Activated naive CD4-positive, alpha-beta T cell treated with anti-CD3 and anti-CD28 coated beads, Interleukin-2, amount 50 U/mL, for 72 hours (primary cell): ENCODE data around the gene NMRAL1. TPM values are rescaled to one million over a fixed set of nuclear protein-coding genes. Genes with fewer than 3 reads are reported as not detected.
A peak's percentile ranks its signal among the peaks of the same experiment; 100 is the strongest.

Experiments
- ATAC-seq, 2 donors: fragments of 150-1000 bp; cut with Tn5 transposase; 2 replicates each; pipeline ENCODE4 v1.10.0; 2021; ENCODE audit warnings: mild to moderate bottlenecking in 2 of 2, moderate library complexity in 2 of 2
- DNase-seq, 2 donors: peaks; one replicate each; pipeline ENCODE4 v3.0.0; 2021 to 2022; ENCODE audit warnings: low spot score in 2 of 2
- H3K27ac Mint-ChIP-seq, 2 donors: one replicate each; pipeline ENCODE4 v1.8.0; 2022; ENCODE audit warnings: mild to moderate bottlenecking in 2 of 2, mixed read lengths in 2 of 2
- H3K36me3 Mint-ChIP-seq, 2 donors: one replicate each; pipeline ENCODE4 v1.8.0; 2022; ENCODE audit warnings: mixed read lengths in 2 of 2
- H3K9me3 Mint-ChIP-seq, 2 donors: one replicate each; pipeline ENCODE4 v1.8.0; 2022; ENCODE audit warnings: mixed read lengths in 2 of 2
- total RNA-seq, 2 donors: library from RNA; stranded (reverse); gene quantifications; one replicate each; pipeline ENCODE4 v1.2.3, GENCODE V29; 2022

Gene NMRAL1
- total RNA-seq, 2 donors from 2014 or later: 30.5 to 42.8 TPM

DNA sequence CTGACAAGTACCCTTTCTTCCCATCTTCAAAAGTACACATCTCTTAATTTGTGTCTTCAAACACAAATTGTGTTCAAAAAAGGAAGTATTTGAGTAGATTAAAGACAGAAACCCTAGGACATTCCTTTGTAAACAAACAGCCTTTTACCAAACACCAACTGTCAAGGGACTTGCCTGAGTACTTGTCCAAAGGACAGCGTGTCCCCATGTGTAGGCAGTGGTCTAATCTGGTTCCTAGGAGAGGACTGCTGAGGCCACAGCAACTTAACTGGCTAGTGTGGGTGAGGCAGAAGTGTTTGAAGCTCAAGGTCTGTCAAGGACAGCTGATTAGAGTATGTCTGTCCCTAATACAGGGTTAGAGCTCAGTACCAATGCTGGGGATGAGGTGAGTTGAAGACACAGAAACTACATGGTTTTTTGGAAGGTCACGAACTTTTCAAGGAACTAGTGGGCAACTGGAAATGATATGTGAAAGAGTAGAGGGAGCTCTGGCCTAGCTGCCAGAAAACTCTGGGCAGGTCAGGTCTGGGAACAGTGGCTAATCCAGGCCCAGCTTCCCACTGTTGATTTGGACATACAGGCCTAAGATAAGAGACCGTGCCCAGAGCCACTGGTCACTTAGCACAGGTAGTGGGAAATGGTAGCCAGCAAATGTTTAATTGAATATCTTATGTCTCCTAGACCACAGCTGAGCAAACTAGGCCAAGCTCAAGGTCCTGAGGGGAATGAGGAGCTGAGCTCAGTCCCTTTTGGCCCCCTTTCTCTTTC is 11.9 kb upstream of the NMRAL1 start:
- no peak for ATAC-seq
- Mint-ChIP-seq H3K9me3 (no peaks in the 10 kb centered on the region), H3K36me3 (peaks cover 10 to 23% of the 10 kb centered on the region in 2 donors), H3K27ac (peak overlapping the region; percentile 34 to 88)
- no peak for DNase-seq

DNA sequence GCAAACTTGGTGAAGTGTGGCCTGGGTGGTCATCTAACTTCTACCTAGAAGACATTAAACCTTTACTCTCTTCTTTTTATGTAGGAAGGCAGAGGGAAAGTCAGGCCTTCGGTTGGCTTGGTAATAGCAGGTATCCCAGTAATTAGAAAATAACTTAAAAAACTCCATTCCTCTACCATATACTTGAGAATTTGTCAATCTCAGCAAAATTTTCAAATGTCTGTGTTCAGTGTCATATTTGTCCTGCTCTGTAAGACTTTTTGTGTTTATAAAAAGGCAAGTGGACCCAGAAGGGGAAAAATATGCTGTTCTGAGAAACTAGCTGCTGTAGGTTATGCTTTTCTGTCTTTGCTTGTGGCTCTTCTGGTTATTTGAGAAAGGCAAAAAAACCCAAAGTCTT is 7.5 kb upstream of the NMRAL1 start:
- Mint-ChIP-seq H3K9me3 (no peaks in the 10 kb centered on the region), H3K36me3 (peaks cover 10 to 16% of the 10 kb centered on the region in 2 donors), H3K27ac (peak overlapping the region; percentile 6 to 66)
- ATAC-seq: no peak
- DNase-seq: no peak

DNA sequence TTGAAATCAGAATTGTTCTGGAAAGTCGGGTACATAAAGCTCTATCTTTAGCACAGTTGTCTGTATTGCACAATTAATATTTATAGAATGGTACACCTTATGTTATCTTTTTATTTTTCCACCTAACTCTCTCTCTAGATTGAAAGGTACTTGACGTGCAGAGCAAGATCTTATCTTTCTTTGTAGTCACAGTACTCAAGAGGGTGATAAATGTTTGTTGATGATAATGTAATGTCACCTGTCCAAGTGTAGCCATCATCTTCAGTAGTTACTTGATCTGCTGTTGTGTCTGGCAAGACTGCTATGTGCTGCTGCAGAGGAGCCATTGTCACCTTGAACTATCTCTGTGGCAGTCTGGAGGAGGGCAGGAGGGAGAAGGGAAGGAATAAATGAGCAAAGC is 7.1 kb upstream of the NMRAL1 start:
- Mint-ChIP-seq H3K36me3 (peaks cover 10 to 14% of the 10 kb centered on the region in 2 donors), H3K27ac (peak overlapping the region in 1 of 2 donors; percentile 7), H3K9me3 (no peaks in the 10 kb centered on the region)
- DNase-seq (no peak), ATAC-seq (no peak)

DNA sequence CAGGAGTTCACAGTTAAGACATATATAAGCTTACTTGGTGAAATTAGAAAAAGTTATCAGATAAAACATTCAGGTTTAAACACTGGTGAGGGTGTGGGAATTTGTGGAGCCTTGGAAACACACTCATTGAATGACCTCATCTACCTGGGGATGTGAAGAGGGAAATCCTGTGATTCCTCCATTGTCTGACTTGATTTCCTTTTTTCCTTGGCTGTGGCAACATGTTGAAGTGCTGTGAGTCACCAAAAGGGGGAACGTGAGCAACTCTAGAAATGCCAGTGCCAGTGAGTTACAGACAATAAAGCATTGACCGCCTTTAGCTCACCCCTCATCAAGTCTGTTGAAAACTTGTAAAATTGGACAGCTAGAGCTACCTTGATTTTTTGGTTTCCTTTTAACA is 3.5 kb upstream of the NMRAL1 start:
- no peak for DNase-seq

DNA sequence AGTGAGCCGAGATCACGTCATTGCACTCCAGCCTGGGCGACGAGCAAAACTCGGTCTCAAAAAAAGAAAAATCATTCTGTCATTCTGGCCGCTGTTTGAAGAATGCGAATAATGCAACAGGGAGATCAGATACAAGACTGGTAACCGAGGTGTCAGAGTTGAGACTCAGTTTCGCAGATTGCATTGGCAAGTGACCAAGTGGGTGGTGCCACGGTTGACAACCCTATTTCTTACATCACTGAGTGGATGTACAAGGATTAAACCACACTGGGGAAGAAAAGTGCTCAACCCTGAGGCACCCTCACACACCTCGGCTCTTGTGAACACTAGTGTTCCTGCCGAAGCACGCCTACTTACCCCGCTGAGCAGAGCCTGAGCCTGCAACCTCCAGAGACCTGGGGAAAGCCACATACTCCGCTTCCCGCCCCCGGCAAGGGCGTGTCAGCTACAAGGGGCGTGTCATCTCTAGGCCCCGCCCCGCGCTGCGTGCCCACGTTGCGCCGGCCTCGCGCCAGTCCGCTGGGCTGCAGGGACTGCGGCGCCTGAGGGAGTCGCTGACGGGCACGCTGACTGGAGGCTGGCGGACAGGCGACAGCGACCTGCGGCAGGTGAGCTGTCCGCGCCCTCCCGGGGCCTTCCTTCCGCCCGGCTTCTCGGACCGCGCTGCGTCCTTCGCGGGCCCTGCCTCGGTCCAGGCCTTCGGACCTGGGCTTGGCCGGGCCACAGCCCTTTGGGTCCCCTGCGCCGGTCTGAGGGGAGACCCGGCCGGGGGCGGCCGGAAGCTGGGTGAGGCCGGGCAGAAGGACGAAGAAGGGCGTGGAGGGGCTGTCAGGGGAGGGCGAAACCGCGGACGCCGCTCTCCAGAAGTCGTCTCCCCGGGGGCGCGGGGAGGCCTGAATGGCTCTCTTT is 1.7 kb upstream of the NMRAL1 start, which contains the start of gene HMOX2:
HMOX2 (plus strand) TSS at position 519 of the 909 bp plus-strand sequence. CDS start 29,127 bp downstream, outside the sequence.
- Mint-ChIP-seq H3K36me3 (peaks cover 4% of the 10 kb centered on the region in 2 donors), H3K9me3 (no peaks in the 10 kb centered on the region), H3K27ac (peak within 1 kb of the TSS; percentile 92 to 94)
- DNase-seq (peak; percentile 98 to 99), ATAC-seq (peak; percentile 87 to 90)

More for the DNA sequence above, 3.5 kb upstream of the NMRAL1 start:
- H3K9me3 Mint-ChIP-seq: no peaks in the 10 kb centered on the region
- H3K27ac Mint-ChIP-seq: peak overlapping the region in 1 of 2 donors; percentile 94
- no peak for ATAC-seq
- peaks cover 4% of the 10 kb centered on the region in 2 donors for H3K36me3 Mint-ChIP-seq

DNA sequence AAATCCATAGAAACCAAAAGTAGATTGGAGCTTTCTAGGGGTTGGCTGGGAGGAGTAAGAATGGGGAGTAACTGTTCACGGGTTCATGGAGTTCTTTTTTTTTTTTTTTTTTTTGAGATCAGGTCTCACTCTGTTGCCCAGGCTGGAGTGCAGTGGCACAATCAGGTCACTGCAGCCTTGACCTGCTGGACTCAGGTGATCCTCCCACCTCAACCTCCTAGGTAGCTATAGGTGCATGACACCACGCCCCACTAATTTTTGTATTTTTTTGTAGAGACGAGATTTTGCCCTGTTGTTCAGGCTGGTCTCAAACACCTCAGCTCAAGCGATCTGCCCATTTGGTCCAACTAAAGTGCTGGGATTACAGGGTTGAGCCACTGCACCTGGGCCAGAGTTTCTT is 1.5 kb downstream of the NMRAL1 start:
- no peak for ATAC-seq
- DNase-seq: no peak
- peaks cover 4% of the 10 kb centered on the region in 2 donors for H3K36me3 Mint-ChIP-seq
- peak overlapping the region in 1 of 2 donors; percentile 90 for H3K27ac Mint-ChIP-seq
- no peaks in the 10 kb centered on the region for H3K9me3 Mint-ChIP-seq

DNA sequence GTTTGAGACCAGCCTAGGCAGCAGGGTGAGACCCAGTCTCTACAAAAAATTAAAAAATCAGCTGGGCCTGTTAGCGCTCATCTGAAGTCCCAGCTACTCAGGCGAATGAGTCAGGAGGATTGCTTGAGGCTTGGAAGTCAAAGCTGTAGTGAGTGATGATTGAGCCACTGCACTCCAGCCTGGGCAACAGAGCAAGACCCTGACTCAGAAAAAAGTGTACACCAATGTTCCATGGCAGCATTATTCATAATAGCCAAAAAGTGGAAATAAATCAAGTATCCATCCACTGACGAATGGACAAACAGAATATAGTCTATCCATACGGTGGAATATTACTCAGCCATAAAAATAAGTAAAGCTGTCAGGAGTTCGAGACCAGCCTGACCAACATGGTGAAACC is 2.6 kb downstream of the NMRAL1 start:
- DNase-seq (no peak), ATAC-seq (no peak)
- Mint-ChIP-seq H3K9me3 (no peaks in the 10 kb centered on the region), H3K36me3 (peaks cover 4 to 5% of the 10 kb centered on the region in 2 donors), H3K27ac (peak overlapping the region in 1 of 2 donors; percentile 30)

DNA sequence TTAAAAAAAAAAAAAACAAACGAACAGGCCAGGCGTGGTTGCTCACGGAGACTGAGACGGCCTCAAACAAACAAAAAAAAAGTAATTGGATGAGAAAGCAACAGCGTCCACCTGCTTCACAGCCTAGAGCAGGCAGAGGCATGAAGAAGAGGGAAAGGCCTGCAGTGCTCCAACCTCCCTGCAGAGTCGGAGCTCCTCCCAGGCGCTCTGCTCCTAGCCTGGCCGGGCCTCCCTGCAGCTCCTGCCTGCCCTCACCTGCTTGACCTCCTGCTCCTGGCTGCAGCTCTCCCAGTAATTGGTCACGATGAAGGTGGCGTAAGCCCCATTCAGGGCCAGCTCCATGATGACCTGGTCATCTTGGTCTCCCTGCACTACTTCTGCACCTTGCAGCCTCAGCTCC is 5.5 kb downstream of the NMRAL1 start:
- peaks cover 0 to 5% of the 10 kb centered on the region in 2 donors for H3K36me3 Mint-ChIP-seq
- DNase-seq: no peak
- H3K9me3 Mint-ChIP-seq: no peaks in the 10 kb centered on the region
- no peak for ATAC-seq
- no peak overlapping the region for H3K27ac Mint-ChIP-seq

DNA sequence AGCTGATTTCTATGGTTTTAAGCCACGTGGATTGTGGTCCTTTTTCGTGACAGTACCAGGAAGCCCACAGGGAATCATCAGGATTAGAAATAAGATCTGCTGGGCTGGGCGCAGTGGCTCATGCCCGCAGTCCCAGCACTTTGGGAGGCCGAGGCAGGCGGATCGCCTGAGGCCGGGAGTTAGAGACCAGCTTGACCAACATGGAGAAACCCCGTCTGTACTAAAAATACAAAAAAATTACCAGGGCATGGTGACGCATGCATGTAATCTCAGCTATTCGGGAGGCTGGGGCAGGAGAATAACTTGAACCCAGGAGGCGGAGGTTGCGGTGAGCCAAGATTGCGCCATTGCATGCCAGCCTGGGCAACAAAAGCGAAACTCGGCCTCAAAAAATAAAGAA is 6.5 kb downstream of the NMRAL1 start:
- no peak for DNase-seq
- peak overlapping the region in 1 of 2 donors; percentile 22 for H3K27ac Mint-ChIP-seq
- H3K36me3 Mint-ChIP-seq: peaks cover 0 to 8% of the 10 kb centered on the region in 2 donors
- no peak for ATAC-seq
- H3K9me3 Mint-ChIP-seq: no peaks in the 10 kb centered on the region

DNA sequence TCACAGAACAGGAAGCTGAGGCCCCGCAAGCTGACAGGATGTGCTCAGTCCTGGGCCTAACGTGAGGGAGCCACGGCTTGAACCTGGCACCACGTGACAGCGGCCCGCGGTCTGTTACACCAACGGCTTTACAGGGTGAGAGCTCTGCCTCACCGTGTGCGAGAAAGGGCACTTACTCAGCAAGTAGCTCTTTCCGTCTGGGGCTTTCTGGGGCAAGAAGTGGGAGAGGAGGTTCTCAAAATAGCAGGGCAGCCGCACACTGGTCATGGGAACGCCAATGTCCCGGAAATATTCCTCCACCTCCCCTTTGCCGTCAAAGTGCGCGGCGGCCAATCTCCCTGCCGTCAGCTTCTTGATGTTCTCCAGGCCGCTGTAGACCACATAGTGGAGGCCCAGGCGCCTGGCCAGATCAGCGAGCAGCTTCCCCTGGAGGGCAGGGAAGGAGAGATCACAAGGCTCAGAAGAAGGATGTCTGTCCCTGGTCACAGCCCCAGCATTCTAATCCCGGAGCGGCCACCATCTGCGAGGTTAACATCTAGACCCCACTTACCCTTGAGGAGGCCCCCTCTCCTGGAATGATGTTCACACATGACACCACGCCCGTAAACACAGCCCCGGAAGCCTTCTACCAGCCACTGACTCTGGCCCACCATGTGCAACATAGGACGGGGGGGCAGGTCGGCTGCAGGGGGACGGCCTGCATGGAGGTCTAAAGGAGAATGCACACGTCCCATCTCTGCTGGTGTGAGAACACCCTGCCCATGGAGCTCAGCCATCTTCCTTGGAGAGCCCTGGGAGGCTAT is 8.2 kb downstream of the NMRAL1 start:
- Mint-ChIP-seq H3K27ac (peak overlapping the region; percentile 31 to 79), H3K9me3 (no peaks in the 10 kb centered on the region), H3K36me3 (peaks cover 0 to 8% of the 10 kb centered on the region in 2 donors)
- peak; percentile 72 to 91 for ATAC-seq
- DNase-seq: no peak

DNA sequence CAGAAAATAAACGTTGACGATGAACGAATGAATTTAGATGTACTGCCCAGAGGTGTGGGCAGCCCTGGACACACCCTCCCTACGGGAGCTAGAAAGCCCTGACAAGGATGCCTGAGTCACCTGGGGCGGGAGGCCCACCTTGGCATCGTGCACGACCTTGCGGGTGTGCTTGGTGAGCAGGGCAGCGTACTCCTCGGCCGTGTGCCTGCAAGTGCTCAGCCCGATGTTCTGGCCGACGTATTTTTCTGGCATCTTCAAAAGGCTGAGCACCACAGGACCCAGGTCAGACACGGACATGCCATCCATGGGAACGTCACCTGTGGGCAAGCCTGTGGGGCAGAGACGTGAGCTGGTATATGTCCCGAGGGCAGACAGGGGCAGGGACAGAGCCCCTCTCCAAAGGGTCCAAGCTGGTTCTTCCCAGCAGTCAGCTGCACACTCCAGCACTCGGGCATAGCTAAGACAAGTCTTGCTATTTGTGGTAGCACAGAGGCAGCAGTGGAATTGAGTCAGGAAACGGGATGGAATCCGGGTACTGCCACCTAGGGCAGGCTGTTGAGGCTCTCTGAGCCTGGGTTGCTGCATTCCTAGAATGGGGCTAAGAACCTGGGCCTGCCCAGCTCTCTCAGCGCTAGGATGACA is 10.8 kb downstream of the NMRAL1 start:
- peak overlapping the region; percentile 65 for H3K27ac Mint-ChIP-seq
- ATAC-seq: no peak
- DNase-seq: no peak
- H3K9me3 Mint-ChIP-seq: no peaks in the 10 kb centered on the region
- peaks cover 5 to 12% of the 10 kb centered on the region in 2 donors for H3K36me3 Mint-ChIP-seq

DNA sequence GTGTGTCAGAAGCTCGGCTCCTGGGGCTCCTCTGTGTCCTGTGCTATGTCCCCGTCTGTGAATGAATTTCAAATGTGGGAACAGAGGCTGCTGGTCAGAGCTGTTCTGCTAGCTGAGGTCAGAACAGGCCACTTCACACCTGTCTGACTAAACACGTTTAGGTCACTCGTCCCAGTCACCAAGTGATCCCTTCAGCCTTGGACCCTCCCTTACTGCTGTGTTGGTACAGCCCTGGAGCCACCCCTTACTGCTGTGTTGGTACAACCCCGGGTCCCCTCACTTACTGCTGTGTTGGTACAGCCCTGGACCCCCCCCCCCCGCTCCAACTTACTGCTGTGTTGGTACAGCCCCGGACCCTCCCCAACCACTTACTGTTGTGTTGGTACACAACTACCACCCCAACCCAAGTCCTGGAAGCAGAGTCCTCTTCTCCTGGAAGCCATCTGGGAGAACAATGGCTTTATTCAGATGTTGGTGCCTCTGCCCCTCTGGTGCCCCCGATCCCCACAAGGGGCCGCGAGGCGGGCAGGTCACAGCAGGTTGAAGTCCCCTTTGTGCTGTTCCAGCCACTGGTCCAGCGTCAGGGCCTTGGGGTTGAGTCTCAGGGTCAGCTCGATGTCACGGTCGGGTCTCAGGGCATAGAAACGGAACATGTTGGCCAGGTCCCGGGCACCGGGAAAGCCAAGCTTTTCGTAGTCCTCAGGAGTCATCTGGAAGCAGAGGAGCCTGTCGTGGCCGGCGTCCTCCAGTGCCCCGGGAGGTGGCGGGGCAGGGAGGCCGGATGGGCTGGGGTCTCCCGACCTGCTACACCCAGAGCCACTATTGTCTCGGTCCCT is 13.0 kb downstream of the NMRAL1 start:
- Mint-ChIP-seq H3K27ac (peak overlapping the region in 1 of 2 donors; percentile 82), H3K9me3 (no peaks in the 10 kb centered on the region), H3K36me3 (peaks cover 8 to 11% of the 10 kb centered on the region in 2 donors)
- peak in 1 of 2 donors; percentile 24 for ATAC-seq
- DNase-seq: no peak

DNA sequence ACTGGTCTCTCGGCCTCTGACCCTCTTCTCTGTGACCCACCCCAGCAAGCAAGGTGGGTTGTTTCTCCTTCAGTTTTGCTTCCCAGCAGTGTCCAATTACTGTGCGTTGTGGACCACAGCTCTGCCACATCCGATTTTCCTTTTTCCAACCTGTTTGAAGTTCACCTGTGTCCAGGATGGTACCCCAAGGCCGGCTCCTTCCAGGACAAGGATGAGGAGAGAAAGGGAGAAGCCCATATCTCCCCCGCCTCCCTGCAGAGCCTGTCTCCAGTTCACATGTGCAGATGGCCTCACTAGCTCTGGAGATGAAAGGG is 13.5 kb downstream of the NMRAL1 start:
- Mint-ChIP-seq H3K36me3 (peaks cover 8 to 11% of the 10 kb centered on the region in 2 donors), H3K27ac (peak overlapping the region in 1 of 2 donors; percentile 82), H3K9me3 (no peaks in the 10 kb centered on the region)
- ATAC-seq: no peak
- DNase-seq: no peak

DNA sequence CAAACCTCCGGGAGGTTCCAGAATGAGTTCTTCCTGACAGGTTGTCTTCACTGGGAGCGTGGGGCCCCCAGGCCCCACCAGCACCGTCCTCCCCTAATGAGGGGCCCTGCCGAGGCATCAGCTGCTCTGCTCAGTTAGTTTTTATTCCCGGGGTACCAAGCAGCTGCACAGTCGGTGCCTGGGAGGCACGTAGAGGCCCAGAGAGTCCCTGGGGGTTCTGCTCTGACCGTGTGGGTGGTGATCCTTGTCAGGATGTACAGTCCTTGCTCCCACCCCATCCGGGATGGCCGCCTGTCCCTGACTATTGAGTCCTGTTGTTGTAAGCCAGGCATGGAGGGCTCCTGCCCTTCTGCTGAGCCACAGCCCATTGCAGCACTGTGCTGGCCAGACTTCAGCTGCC is 18.5 kb downstream of the NMRAL1 start:
- no peak for DNase-seq
- H3K27ac Mint-ChIP-seq: peak overlapping the region in 1 of 2 donors; percentile 72
- ATAC-seq: no peak
- H3K9me3 Mint-ChIP-seq: no peaks in the 10 kb centered on the region
- H3K36me3 Mint-ChIP-seq: peaks cover 8 to 14% of the 10 kb centered on the region in 2 donors

DNA sequence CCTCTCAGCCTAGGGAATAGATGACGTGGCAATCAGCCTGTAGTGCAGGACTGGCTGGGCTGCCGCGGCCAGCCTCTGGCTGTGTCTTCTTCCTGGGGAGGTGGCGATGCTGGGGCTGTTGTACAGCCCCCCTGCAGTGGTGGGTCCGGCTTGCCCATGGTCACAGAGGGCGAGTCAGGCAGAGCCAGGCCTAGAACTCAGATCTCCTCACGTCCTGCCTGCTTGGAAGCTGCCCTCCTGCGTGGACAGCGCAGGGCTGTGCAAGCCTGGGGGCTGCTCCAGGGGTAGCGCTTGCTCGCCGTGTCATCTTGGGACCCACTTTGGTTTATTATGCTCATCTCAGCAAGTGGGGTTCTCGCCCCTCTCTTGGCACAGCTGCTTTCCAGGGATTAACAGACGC is 19.3 kb downstream of the NMRAL1 start:
- no peak for ATAC-seq
- peaks cover 6 to 12% of the 10 kb centered on the region in 2 donors for H3K36me3 Mint-ChIP-seq
- DNase-seq: no peak

More for the DNA sequence above, 19.3 kb downstream of the NMRAL1 start:
- H3K27ac Mint-ChIP-seq: peak overlapping the region in 1 of 2 donors; percentile 72
- H3K9me3 Mint-ChIP-seq: no peaks in the 10 kb centered on the region
